ENCODE results near the gene PLEKHM3. TPM values are rescaled to one million over a fixed set of nuclear protein-coding genes. Genes with fewer than 3 reads are reported as not detected.

The PLEKHM3 gene
- total and polyA plus RNA-seq, 2 experiments from 2014 or later: 3.9 to 8.8 TPM

DNA sequence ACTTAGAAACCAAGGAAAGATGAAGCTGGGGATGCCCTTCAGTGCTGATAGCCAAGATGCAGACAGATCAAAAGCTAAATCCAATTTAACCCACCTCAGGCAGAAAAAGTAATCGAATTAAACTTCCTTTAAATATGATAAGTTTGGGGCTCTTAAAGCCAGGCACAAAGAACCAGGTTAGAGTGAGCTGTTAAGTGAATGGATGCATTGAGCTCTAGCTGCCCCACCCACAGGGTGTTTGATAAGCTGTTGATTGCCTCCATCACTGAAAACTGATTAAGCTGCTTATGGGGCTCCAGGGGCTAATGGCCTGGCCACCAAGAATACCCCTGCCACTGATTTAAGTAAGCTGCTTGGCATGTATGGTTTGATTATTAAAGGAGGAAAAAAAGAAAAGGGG lies 119.8 kb downstream of the PLEKHM3 start:
- Mint-ChIP-seq H3K27ac (no peak overlapping the region), H3K9me3 (no peaks in the 10 kb centered on the region), H3K4me3 (no peak overlapping the region), H3K4me1 (peaks cover 10% of the 10 kb centered on the region), H3K36me3 (ENCODE audit: low read depth) (no peaks in the 10 kb centered on the region), H3K27me3 (ENCODE audit: insufficient read depth, low read depth, poor library complexity) (no peaks in the 10 kb centered on the region)
- peaks cover 7% of the 10 kb centered on the region; the same call in 1 of the 2 replicates for H3K4me1 ChIP-seq (ENCODE audit: insufficient read depth)
- H3K4me3 ChIP-seq: no peak overlapping the region
- H3F3A ChIP-seq (replicated peaks; ENCODE audit: low read depth): 0 out of 2 replicates have a peak, but pooled peaks cover 3% of the 10 kb centered on the region
- ATAC-seq: peak; percentile 63
- TF ChIP-seq EZH2 (IDR thresholded peaks at IDR 0.05; ENCODE audit: low read depth, unreplicated experiment) (no peak), STAT1 (IDR thresholded peaks at IDR 0.05; ENCODE audit: unreplicated experiment) (no peak), ZNF331 (CRISPR knock-in tag; IDR thresholded peaks at IDR 0.05; ENCODE audit: low read depth) (no peak), JUNB (IDR thresholded peaks at IDR 0.05; ENCODE audit: unreplicated experiment) (no peak), ZNF114 (CRISPR knock-in tag; IDR thresholded peaks at IDR 0.05) (no peak), EZH2phosphoT487 (IDR thresholded peaks at IDR 0.05; ENCODE audit: unreplicated experiment) (no peak), NANOG (IDR thresholded peaks at IDR 0.05; ENCODE audit: borderline replicate concordance) (no peak)
- TF ChIP-seq, protein P1, sequence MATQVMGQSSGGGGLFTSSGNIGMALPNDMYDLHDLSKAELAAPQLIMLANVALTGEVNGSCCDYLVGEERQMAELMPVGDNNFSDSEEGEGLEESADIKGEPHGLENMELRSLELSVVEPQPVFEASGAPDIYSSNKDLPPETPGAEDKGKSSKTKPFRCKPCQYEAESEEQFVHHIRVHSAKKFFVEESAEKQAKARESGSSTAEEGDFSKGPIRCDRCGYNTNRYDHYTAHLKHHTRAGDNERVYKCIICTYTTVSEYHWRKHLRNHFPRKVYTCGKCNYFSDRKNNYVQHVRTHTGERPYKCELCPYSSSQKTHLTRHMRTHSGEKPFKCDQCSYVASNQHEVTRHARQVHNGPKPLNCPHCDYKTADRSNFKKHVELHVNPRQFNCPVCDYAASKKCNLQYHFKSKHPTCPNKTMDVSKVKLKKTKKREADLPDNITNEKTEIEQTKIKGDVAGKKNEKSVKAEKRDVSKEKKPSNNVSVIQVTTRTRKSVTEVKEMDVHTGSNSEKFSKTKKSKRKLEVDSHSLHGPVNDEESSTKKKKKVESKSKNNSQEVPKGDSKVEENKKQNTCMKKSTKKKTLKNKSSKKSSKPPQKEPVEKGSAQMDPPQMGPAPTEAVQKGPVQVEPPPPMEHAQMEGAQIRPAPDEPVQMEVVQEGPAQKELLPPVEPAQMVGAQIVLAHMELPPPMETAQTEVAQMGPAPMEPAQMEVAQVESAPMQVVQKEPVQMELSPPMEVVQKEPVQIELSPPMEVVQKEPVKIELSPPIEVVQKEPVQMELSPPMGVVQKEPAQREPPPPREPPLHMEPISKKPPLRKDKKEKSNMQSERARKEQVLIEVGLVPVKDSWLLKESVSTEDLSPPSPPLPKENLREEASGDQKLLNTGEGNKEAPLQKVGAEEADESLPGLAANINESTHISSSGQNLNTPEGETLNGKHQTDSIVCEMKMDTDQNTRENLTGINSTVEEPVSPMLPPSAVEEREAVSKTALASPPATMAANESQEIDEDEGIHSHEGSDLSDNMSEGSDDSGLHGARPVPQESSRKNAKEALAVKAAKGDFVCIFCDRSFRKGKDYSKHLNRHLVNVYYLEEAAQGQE (IDR thresholded peaks at IDR 0.05; ENCODE audit: unreplicated experiment): no peak
- TF ChIP-seq, protein P2, sequence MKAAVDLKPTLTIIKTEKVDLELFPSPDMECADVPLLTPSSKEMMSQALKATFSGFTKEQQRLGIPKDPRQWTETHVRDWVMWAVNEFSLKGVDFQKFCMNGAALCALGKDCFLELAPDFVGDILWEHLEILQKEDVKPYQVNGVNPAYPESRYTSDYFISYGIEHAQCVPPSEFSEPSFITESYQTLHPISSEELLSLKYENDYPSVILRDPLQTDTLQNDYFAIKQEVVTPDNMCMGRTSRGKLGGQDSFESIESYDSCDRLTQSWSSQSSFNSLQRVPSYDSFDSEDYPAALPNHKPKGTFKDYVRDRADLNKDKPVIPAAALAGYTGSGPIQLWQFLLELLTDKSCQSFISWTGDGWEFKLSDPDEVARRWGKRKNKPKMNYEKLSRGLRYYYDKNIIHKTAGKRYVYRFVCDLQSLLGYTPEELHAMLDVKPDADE (IDR thresholded peaks at IDR 0.05): no peak
- TF ChIP-seq, protein P3, sequence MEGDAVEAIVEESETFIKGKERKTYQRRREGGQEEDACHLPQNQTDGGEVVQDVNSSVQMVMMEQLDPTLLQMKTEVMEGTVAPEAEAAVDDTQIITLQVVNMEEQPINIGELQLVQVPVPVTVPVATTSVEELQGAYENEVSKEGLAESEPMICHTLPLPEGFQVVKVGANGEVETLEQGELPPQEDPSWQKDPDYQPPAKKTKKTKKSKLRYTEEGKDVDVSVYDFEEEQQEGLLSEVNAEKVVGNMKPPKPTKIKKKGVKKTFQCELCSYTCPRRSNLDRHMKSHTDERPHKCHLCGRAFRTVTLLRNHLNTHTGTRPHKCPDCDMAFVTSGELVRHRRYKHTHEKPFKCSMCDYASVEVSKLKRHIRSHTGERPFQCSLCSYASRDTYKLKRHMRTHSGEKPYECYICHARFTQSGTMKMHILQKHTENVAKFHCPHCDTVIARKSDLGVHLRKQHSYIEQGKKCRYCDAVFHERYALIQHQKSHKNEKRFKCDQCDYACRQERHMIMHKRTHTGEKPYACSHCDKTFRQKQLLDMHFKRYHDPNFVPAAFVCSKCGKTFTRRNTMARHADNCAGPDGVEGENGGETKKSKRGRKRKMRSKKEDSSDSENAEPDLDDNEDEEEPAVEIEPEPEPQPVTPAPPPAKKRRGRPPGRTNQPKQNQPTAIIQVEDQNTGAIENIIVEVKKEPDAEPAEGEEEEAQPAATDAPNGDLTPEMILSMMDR (conservative IDR thresholded peaks at IDR 0.05; ENCODE audit: low read depth in 2 of 2): no peak
- no peaks in the 10 kb centered on the region for H3K79me2 ChIP-seq (replicated peaks; ENCODE audit: insufficient read depth)
- peak; percentile 23 for DNase-seq (ENCODE audit: low spot score)
- no peaks in the 10 kb centered on the region for H3K9me2 ChIP-seq (ENCODE audit: insufficient read depth)
- H2AFZ ChIP-seq: no peak overlapping the region
- no peak overlapping the region for H3K4me2 ChIP-seq
- no peaks in the 10 kb centered on the region for H4K20me1 ChIP-seq (replicated peaks; ENCODE audit: insufficient read depth)
- peak overlapping the region; percentile 55; the same call in 1 of the 2 replicates for H3K27ac ChIP-seq (ENCODE audit: low read depth)
- no peaks in the 10 kb centered on the region for H3K36me3 ChIP-seq (ENCODE audit: insufficient read depth)
- no peaks in the 10 kb centered on the region for H3K27me3 ChIP-seq (ENCODE audit: insufficient read depth)

Data from GM23338 (cell line).